ENCODE results near the gene RXRA.
A peak's percentile ranks its signal among the peaks of the same experiment; 100 is the strongest.

RXRA gene

GRCh38 chr9:134444038-134444315 lies 117.7 kb downstream of the RXRA start:
- Histone ChIP-seq H3K27ac (ENCODE audit: low read depth, low read length, poor library complexity, severe bottlenecking) (no peak overlapping the region), H3K4me1 (ENCODE audit: insufficient read depth, low read length, severe bottlenecking) (no peaks in the 10 kb centered on the region), H3K4me2 (ENCODE audit: low read length) (no peak overlapping the region)

GRCh38 chr9:134445000-134445399 lies 118.7 kb downstream of the RXRA start:
- H3K27ac ChIP-seq (ENCODE audit: low read depth, low read length, poor library complexity, severe bottlenecking), result no peak overlapping the region
- no peaks in the 10 kb centered on the region for H3K79me2 ChIP-seq (ENCODE audit: insufficient read depth, low read length)
- no peak overlapping the region for H3K4me2 ChIP-seq (ENCODE audit: low read length)
- no peak overlapping the region for H2AFZ ChIP-seq (ENCODE audit: low read length)
- H3K4me1 ChIP-seq (ENCODE audit: insufficient read depth, low read length, severe bottlenecking), result no peaks in the 10 kb centered on the region
- peaks cover 9% of the 10 kb centered on the region for H3K9me3 ChIP-seq (ENCODE audit: low read length)
- H3K27me3 ChIP-seq (ENCODE audit: insufficient read depth, low read length), result no peaks in the 10 kb centered on the region
- H3K9me2 ChIP-seq (ENCODE audit: low read depth, low read length), result no peaks in the 10 kb centered on the region
- no peak overlapping the region for H3K4me3 ChIP-seq (ENCODE audit: low read depth, low read length, poor library complexity, severe bottlenecking)
- H3F3A ChIP-seq (ENCODE audit: insufficient read depth, low read length), result no peaks in the 10 kb centered on the region
- TF ChIP-seq CTCF (IDR thresholded peaks at IDR 0.05; ENCODE audit: low read length) (no peak), EZH2 (IDR thresholded peaks at IDR 0.05; ENCODE audit: borderline replicate concordance, low read length) (no peak)
- H3K9ac ChIP-seq (ENCODE audit: low read length), result no peak overlapping the region
- no peaks in the 10 kb centered on the region for H3K36me3 ChIP-seq (ENCODE audit: insufficient read depth, low read length)
- H4K20me1 ChIP-seq (ENCODE audit: insufficient read depth, low read length), result no peaks in the 10 kb centered on the region

More at GRCh38 chr9:134444038-134444315, 117.7 kb downstream of the RXRA start:
- H3K9me3 ChIP-seq (ENCODE audit: low read length), result peaks cover 7% of the 10 kb centered on the region
- H4K20me1 ChIP-seq (ENCODE audit: insufficient read depth, low read length), result no peaks in the 10 kb centered on the region
- no peak overlapping the region for H3K9ac ChIP-seq (ENCODE audit: low read length)
- H3K9me2 ChIP-seq (ENCODE audit: low read depth, low read length), result no peaks in the 10 kb centered on the region
- no peak overlapping the region for H2AFZ ChIP-seq (ENCODE audit: low read length)
- no peaks in the 10 kb centered on the region for H3K36me3 ChIP-seq (ENCODE audit: insufficient read depth, low read length)
- TF ChIP-seq CTCF (IDR thresholded peaks at IDR 0.05; ENCODE audit: low read length), result no peak
- no peak for TF ChIP-seq EZH2 (IDR thresholded peaks at IDR 0.05; ENCODE audit: borderline replicate concordance, low read length)
- H3K27me3 ChIP-seq (ENCODE audit: insufficient read depth, low read length), result no peaks in the 10 kb centered on the region
- H3F3A ChIP-seq (ENCODE audit: insufficient read depth, low read length), result no peaks in the 10 kb centered on the region
- no peaks in the 10 kb centered on the region for H3K79me2 ChIP-seq (ENCODE audit: insufficient read depth, low read length)
- no peak overlapping the region for H3K4me3 ChIP-seq (ENCODE audit: low read depth, low read length, poor library complexity, severe bottlenecking)

GRCh38 chr9:134449180-134449916 lies 123.1 kb downstream of the RXRA start:
- no peak overlapping the region for H3K4me2 ChIP-seq (ENCODE audit: low read length)
- no peaks in the 10 kb centered on the region for H3K79me2 ChIP-seq (ENCODE audit: insufficient read depth, low read length)
- H3K36me3 ChIP-seq (ENCODE audit: insufficient read depth, low read length), result no peaks in the 10 kb centered on the region
- no peaks in the 10 kb centered on the region for H3K4me1 ChIP-seq (ENCODE audit: insufficient read depth, low read length, severe bottlenecking)
- H3F3A ChIP-seq (ENCODE audit: insufficient read depth, low read length), result no peaks in the 10 kb centered on the region
- no peak overlapping the region for H3K9ac ChIP-seq (ENCODE audit: low read length)
- TF ChIP-seq EZH2 (IDR thresholded peaks at IDR 0.05; ENCODE audit: borderline replicate concordance, low read length), result no peak
- peak; percentile 63 for TF ChIP-seq CTCF (IDR thresholded peaks at IDR 0.05; ENCODE audit: low read length)
- H2AFZ ChIP-seq (ENCODE audit: low read length), result no peak overlapping the region
- H3K9me3 ChIP-seq (ENCODE audit: low read length), result peaks cover 9% of the 10 kb centered on the region
- no peaks in the 10 kb centered on the region for H4K20me1 ChIP-seq (ENCODE audit: insufficient read depth, low read length)
- H3K9me2 ChIP-seq (ENCODE audit: low read depth, low read length), result no peaks in the 10 kb centered on the region
- H3K4me3 ChIP-seq (ENCODE audit: low read depth, low read length, poor library complexity, severe bottlenecking), result no peak overlapping the region
- H3K27me3 ChIP-seq (ENCODE audit: insufficient read depth, low read length), result no peaks in the 10 kb centered on the region; the same call in 1 of the 2 replicates
- no peak overlapping the region for H3K27ac ChIP-seq (ENCODE audit: low read depth, low read length, poor library complexity, severe bottlenecking)
